ENCODE results near the gene NUDT14. TPM values are rescaled to one million over a fixed set of nuclear protein-coding genes. Genes with fewer than 3 reads are reported as not detected.

The NUDT14 gene
- total RNA-seq, 1 donor from 2014 or later: 15.2 TPM

DNA sequence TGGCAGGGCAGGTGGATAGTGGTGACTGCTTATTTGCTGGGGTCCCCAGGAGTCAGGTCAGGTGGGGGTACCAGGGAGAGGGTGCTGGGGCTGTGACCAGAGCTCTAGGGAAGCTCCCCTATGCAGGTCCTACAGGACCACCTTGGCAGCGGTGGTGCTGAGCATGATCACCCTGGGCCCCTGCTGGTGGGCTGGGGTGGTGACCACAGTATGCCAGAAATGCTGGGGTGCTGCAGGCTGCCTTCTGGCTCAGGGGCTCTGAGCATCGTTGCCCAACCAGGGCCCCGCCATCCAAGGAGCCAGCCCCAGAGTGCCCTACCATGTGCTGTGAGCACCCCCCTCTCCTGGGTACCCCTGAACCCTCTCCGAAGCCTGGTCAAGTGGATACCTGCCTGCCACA, 17.5 kb upstream of the NUDT14 start:
- H3K4me1 Mint-ChIP-seq: peaks cover 34% of the 10 kb centered on the region
- ATAC-seq (ENCODE audit: low read depth) (no peak), DNase-seq (no peak)
- no peak overlapping the region for H3K27ac Mint-ChIP-seq
- CTCF ChIA-PET: no interaction called here
- H3K9me3 Mint-ChIP-seq: no peaks in the 10 kb centered on the region
- H3K36me3 Mint-ChIP-seq (ENCODE audit: low read depth): no peaks in the 10 kb centered on the region
- intact Hi-C loops (cut with micrococcal nuclease): no loop called here
- H3K4me3 Mint-ChIP-seq: no peak overlapping the region
- no peak for TF ChIP-seq CTCF (IDR thresholded peaks at IDR 0.05)
- peaks cover 38% of the 10 kb centered on the region for H3K27me3 Mint-ChIP-seq
- POLR2A ChIA-PET: no interaction called here

- no peaks in the 10 kb centered on the region for H3K9me3 Mint-ChIP-seq
- no peak overlapping the region for H3K4me3 Mint-ChIP-seq
- no peak overlapping the region for H3K27ac Mint-ChIP-seq
- peaks cover 41% of the 10 kb centered on the region for H3K4me1 Mint-ChIP-seq
- H3K27me3 Mint-ChIP-seq: peaks cover 38% of the 10 kb centered on the region
- intact Hi-C loops (cut with micrococcal nuclease): no loop called here
- ChIA-PET CTCF (no interaction called here), POLR2A (no interaction called here)
- H3K36me3 Mint-ChIP-seq (ENCODE audit: low read depth): no peaks in the 10 kb centered on the region
- ATAC-seq (ENCODE audit: low read depth) (peak; percentile 41), DNase-seq (no peak)
- TF ChIP-seq CTCF (IDR thresholded peaks at IDR 0.05): no peak
These were observed 16.1 kb upstream of the NUDT14 start for GRCh38 chr14:105197211-105197641.

GRCh38 chr14:105196265-105196960, 15.3 kb upstream of the NUDT14 start:
- H3K9me3 Mint-ChIP-seq: no peaks in the 10 kb centered on the region
- no peak overlapping the region for H3K4me3 Mint-ChIP-seq
- intact Hi-C loops (cut with micrococcal nuclease): no loop called here
- no peak overlapping the region for H3K27ac Mint-ChIP-seq
- POLR2A ChIA-PET: interaction anchor here (0.8 to 1.1 kb wide), 2 partner anchors 8 to 104 kb away, joined by 3 read pairs; partner anchors contain the start of gene BRF1
- peaks cover 36% of the 10 kb centered on the region for H3K27me3 Mint-ChIP-seq
- DNase-seq (no peak), ATAC-seq (ENCODE audit: low read depth) (no peak)
- H3K36me3 Mint-ChIP-seq (ENCODE audit: low read depth): no peaks in the 10 kb centered on the region
- H3K4me1 Mint-ChIP-seq: peaks cover 33% of the 10 kb centered on the region
- TF ChIP-seq CTCF (IDR thresholded peaks at IDR 0.05): no peak
- CTCF ChIA-PET: no interaction called here

GRCh38 chr14:105195522-105196264, 14.6 kb upstream of the NUDT14 start:
- CTCF ChIA-PET: no interaction called here
- intact Hi-C loops (cut with micrococcal nuclease): no loop called here
- H3K27me3 Mint-ChIP-seq: peaks cover 35% of the 10 kb centered on the region
- POLR2A ChIA-PET: interaction anchor here (0.7 to 1.5 kb wide), 5 partner anchors 9 to 262 kb away, joined by 3 to 5 read pairs (median 3); partner anchors contain the start of genes BRF1 and NUDT14
- no peak overlapping the region for H3K4me3 Mint-ChIP-seq
- DNase-seq (no peak), ATAC-seq (ENCODE audit: low read depth) (no peak)
- no peaks in the 10 kb centered on the region for H3K9me3 Mint-ChIP-seq
- TF ChIP-seq CTCF (IDR thresholded peaks at IDR 0.05): no peak
- peaks cover 33% of the 10 kb centered on the region for H3K4me1 Mint-ChIP-seq
- no peaks in the 10 kb centered on the region for H3K36me3 Mint-ChIP-seq (ENCODE audit: low read depth)
- H3K27ac Mint-ChIP-seq: no peak overlapping the region

GRCh38 chr14:105195051-105195450, 13.9 kb upstream of the NUDT14 start:
- no peak overlapping the region for H3K4me3 Mint-ChIP-seq
- peaks cover 33% of the 10 kb centered on the region for H3K27me3 Mint-ChIP-seq
- DNase-seq: no peak
- intact Hi-C loops (cut with micrococcal nuclease): no loop called here
- no peak for ATAC-seq (ENCODE audit: low read depth)
- no peak overlapping the region for H3K27ac Mint-ChIP-seq
- ChIA-PET POLR2A (interaction anchor here (0.5 to 1.5 kb wide), 4 partner anchors 14 to 65 kb away, joined by 3 to 5 read pairs (median 3); partner anchors contain the start of gene NUDT14), CTCF (no interaction called here)
- peaks cover 33% of the 10 kb centered on the region for H3K4me1 Mint-ChIP-seq
- H3K36me3 Mint-ChIP-seq (ENCODE audit: low read depth): no peaks in the 10 kb centered on the region
- no peaks in the 10 kb centered on the region for H3K9me3 Mint-ChIP-seq
- TF ChIP-seq CTCF (IDR thresholded peaks at IDR 0.05): no peak
